K562 (cell line): ENCODE measurements around the gene RNF181. TPM values are rescaled to one million over a fixed set of nuclear protein-coding genes. Genes with fewer than 3 reads are reported as not detected.
A peak's percentile ranks its signal among the peaks of the same experiment; 100 is the strongest.

ENCODE experiments used
- BRD4 ChIP-seq: fragments of 200-600 bp; sonication (generic); IDR thresholded peaks from 2 replicates; pipeline ENCODE4 v1.6.1; 2017; ENCODE audit warnings: inconsistent platforms
- CBX2 ChIP-seq: fragments of 200-600 bp; sonication (generic); IDR thresholded peaks from one replicate; pipeline ENCODE4 v1.6.1; 2012; ENCODE audit warnings: mild to moderate bottlenecking, low read length, inconsistent platforms; ENCODE audit not compliant: insufficient read depth, poor library complexity, severe bottlenecking
- FUS ChIP-seq: fragments of 200-400 bp; formaldehyde crosslinking; optimal IDR thresholded peaks from 2 replicates; pipeline ENCODE3; 2017; ENCODE audit warnings: low read depth, low read length
- GATAD2A ChIP-seq: fragments of 450-650 bp; IDR thresholded peaks from 2 replicates; pipeline ENCODE4 v1.6.1; 2017
- HCFC1 ChIP-seq: IDR thresholded peaks from 2 replicates; pipeline ENCODE4 v1.6.1; 2012; ENCODE audit warnings: low read depth, low read length, improper control_type of control experiment
- HNRNPK ChIP-seq: fragments of 200-400 bp; formaldehyde crosslinking; IDR thresholded peaks from one replicate; pipeline ENCODE4 v1.6.1; 2018; ENCODE audit warnings: mild to moderate bottlenecking, low read depth, low read length; ENCODE audit not compliant: poor library complexity, severe bottlenecking
- JUNB ChIP-seq: fragments of 450-650 bp; formaldehyde crosslinking; conservative IDR thresholded peaks from 2 replicates; pipeline ENCODE4 v1.4.0; 2020; ENCODE audit warnings: mild to moderate bottlenecking
- KDM4B ChIP-seq, 2 experiments: fragments of 450-650 bp in 1 of 2; sonication (generic) in 1 of 2; IDR thresholded peaks; 2 replicates each; pipeline ENCODE4 v1.6.1; 2016 to 2017; ENCODE audit warnings: borderline replicate concordance in 2 of 2, antibody characterized with exemption in 1 of 2, low read depth in 1 of 2, mild to moderate bottlenecking in 1 of 2
- MEF2D ChIP-seq: conservative IDR thresholded peaks from 2 replicates; pipeline ENCODE4 v1.6.1; 2016; ENCODE audit warnings: low read depth, missing genetic modification characterization, missing compliant biosample characterization
- PTRF ChIP-seq: fragments of 450-650 bp; IDR thresholded peaks from 2 replicates; pipeline ENCODE4 v1.6.1; 2016; ENCODE audit warnings: mild to moderate bottlenecking, missing genetic modification characterization, missing compliant biosample characterization
- SAFB2 ChIP-seq: fragments of 200-400 bp; formaldehyde crosslinking; IDR thresholded peaks from 2 replicates; pipeline ENCODE4 v1.6.1; 2018; ENCODE audit warnings: borderline replicate concordance, low read length, low read depth, moderate library complexity; ENCODE audit not compliant: severe bottlenecking
- SMC3 ChIP-seq: conservative IDR thresholded peaks from 2 replicates; pipeline ENCODE4 v1.6.1; 2011; ENCODE audit warnings: low read depth, low read length, improper control_type of control experiment; ENCODE audit not compliant: insufficient read depth
- polyA plus RNA-seq, 8 experiments: library from polyadenylated mRNA; depleted of rRNA in 4 of 8; stranded (reverse) in 5 of 8; unstranded in 3 of 8; fragments of >200 nt; fragmentation: Nextera tagmentation in 2 of 8; fragmentation: Illumina TruSeq in 1 of 8; extraction: Ambion mirVana in 2 of 8; extraction: Trizol in 1 of 8; gene quantifications; 2 replicates each; pipeline versions ENCODE4 v1.2.1 to v1.2.3, GENCODE V29; 2011 to 2014; ENCODE audit warnings: inconsistent platforms in 1 of 8, missing spikeins in 1 of 8
- total RNA-seq, 7 experiments: library from RNA; depleted of rRNA in 6 of 7; stranded (reverse); fragments of >200 nt in 6 of 7; fragmentation: Illumina TruSeq in 2 of 7; extraction: Trizol in 2 of 7; gene quantifications; 2 replicates each; pipeline versions ENCODE4 v1.2.1 to v1.2.3, GENCODE V29; 2011 to 2021; ENCODE audit warnings: low replicate concordance in 1 of 7
- TF ChIP-seq, protein P1 (sequence below), 3 experiments: fragments of 200-800 bp in 1 of 3; fragments of 250-450 bp in 1 of 3; fragments of 450-650 bp in 1 of 3; sonication (Bioruptor Pico) in 1 of 3; sonication (Bioruptor generic) in 1 of 3; formaldehyde crosslinking in 1 of 3; IDR thresholded peaks; 2 replicates each; pipeline versions ENCODE4 v1.6.1 to v1.8.0; 2016 to 2022; ENCODE audit warnings: mild to moderate bottlenecking in 2 of 3, missing genetic modification characterization in 2 of 3, missing compliant biosample characterization in 1 of 3, moderate library complexity in 1 of 3
- TF ChIP-seq, protein P2 (sequence below): fragments of 250-450 bp; sonication (Bioruptor Pico); IDR thresholded peaks from 2 replicates; pipeline ENCODE4 v1.4.0; 2020; ENCODE audit warnings: borderline replicate concordance
- TF ChIP-seq, protein P3 (sequence below): fragments of 450-650 bp; conservative IDR thresholded peaks from 2 replicates; pipeline ENCODE4 v1.6.1; 2016; ENCODE audit warnings: missing genetic modification characterization, low read depth, mild to moderate bottlenecking, missing compliant biosample characterization, moderate library complexity
- TF ChIP-seq, protein P4 (sequence below): IDR thresholded peaks from 3 replicates; pipeline ENCODE4 v1.6.1; 2011; ENCODE audit warnings: borderline replicate concordance, mild to moderate bottlenecking, moderate library complexity; ENCODE audit not compliant: insufficient read length; ENCODE audit errors: extremely low read depth

Gene RNF181
- total and polyA plus RNA-seq, 9 of the 15 experiments (the other 6 are each of a cell fraction or from before 2014, with no cell fraction given) = 139 to 492 (median 253) TPM

DNA sequence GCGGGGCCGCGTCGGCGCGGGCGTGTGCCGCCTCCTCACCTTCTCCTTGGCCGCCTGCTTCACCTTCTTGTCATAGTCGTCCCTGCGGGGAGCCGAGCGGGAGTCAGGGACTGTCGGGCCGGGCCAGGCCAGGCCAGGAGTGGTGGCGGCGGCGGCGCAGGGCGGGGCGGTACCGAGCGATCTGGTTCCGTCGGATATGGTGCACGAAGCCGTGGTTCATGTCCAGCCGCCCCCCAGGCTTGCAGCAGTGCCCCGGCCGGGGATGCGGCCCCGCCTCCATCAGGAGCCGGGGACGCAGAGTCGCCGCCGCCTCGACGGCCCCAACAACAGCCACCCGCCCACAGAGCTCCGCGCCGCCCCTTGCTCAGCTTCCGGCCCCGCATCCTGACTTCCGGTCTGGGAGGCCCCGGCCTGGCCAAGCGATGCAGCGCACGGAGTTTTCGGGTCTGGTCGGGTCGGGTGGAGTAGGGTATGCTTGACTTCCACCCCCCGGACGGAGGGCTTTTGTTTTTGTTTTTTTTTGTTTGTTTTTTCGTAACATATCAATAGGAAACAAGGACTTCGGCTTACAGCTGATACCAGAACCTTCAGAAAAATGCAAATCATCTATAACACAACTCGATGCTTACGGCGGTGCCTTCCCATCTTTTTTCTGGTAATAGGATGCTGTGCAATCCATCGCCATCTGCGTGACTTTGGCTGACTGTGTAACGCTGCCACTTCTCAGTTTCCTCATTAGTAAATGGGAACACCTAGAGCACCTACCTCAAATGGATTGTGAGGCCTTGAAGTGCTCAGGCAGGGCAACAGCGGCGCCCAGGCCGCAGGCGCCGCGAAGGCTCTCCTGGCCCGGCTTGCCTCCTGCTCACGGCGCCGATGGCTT lies 16.4 kb downstream of the RNF181 start, which contains the start of gene C2orf68 (continued):
- TF ChIP-seq, protein P1, sequence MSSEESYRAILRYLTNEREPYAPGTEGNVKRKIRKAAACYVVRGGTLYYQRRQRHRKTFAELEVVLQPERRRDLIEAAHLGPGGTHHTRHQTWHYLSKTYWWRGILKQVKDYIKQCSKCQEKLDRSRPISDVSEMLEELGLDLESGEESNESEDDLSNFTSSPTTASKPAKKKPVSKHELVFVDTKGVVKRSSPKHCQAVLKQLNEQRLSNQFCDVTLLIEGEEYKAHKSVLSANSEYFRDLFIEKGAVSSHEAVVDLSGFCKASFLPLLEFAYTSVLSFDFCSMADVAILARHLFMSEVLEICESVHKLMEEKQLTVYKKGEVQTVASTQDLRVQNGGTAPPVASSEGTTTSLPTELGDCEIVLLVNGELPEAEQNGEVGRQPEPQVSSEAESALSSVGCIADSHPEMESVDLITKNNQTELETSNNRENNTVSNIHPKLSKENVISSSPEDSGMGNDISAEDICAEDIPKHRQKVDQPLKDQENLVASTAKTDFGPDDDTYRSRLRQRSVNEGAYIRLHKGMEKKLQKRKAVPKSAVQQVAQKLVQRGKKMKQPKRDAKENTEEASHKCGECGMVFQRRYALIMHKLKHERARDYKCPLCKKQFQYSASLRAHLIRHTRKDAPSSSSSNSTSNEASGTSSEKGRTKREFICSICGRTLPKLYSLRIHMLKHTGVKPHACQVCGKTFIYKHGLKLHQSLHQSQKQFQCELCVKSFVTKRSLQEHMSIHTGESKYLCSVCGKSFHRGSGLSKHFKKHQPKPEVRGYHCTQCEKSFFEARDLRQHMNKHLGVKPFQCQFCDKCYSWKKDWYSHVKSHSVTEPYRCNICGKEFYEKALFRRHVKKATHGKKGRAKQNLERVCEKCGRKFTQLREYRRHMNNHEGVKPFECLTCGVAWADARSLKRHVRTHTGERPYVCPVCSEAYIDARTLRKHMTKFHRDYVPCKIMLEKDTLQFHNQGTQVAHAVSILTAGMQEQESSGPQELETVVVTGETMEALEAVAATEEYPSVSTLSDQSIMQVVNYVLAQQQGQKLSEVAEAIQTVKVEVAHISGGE (CRISPR knock-in tag; IDR thresholded peaks at IDR 0.05) = peak in 1 of 3 experiments; percentile 85; a peak in 3 of 6 replicates
- TF ChIP-seq JUNB (CRISPR knock-in tag) (no peak), HCFC1 (peak; percentile 54), HNRNPK (no peak), PTRF (tag) (no peak), KDM4B (IDR thresholded peaks at IDR 0.05; ENCODE audit: borderline replicate concordance in 2 of 2, low read depth in 1 of 2) (peak in 1 of 2 experiments; percentile 89; a peak in 1 of 4 replicates), FUS (peak; percentile 24), BRD4 (peak; percentile 96), GATAD2A (0 out of 2 replicates have a peak, but pooled peaks have one; percentile 12), SMC3 (0 out of 2 replicates have a peak, but pooled peaks have one; percentile 2), CBX2 (no peak), SAFB2 (no peak), MEF2D (tag) (peak; percentile 49; the same call in 1 of the 2 replicates)
- TF ChIP-seq, protein P2, sequence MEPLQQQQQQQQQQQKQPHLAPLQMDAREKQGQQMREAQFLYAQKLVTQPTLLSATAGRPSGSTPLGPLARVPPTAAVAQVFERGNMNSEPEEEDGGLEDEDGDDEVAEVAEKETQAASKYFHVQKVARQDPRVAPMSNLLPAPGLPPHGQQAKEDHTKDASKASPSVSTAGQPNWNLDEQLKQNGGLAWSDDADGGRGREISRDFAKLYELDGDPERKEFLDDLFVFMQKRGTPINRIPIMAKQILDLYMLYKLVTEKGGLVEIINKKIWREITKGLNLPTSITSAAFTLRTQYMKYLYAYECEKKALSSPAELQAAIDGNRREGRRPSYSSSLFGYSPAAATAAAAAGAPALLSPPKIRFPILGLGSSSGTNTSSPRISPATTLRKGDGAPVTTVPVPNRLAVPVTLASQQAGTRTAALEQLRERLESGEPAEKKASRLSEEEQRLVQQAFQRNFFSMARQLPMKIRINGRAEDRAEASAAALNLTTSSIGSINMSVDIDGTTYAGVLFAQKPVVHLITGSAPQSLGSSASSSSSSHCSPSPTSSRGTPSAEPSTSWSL (CRISPR knock-in tag) = no peak
- TF ChIP-seq, protein P3, sequence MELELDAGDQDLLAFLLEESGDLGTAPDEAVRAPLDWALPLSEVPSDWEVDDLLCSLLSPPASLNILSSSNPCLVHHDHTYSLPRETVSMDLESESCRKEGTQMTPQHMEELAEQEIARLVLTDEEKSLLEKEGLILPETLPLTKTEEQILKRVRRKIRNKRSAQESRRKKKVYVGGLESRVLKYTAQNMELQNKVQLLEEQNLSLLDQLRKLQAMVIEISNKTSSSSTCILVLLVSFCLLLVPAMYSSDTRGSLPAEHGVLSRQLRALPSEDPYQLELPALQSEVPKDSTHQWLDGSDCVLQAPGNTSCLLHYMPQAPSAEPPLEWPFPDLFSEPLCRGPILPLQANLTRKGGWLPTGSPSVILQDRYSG = no peak
- TF ChIP-seq, protein P4, sequence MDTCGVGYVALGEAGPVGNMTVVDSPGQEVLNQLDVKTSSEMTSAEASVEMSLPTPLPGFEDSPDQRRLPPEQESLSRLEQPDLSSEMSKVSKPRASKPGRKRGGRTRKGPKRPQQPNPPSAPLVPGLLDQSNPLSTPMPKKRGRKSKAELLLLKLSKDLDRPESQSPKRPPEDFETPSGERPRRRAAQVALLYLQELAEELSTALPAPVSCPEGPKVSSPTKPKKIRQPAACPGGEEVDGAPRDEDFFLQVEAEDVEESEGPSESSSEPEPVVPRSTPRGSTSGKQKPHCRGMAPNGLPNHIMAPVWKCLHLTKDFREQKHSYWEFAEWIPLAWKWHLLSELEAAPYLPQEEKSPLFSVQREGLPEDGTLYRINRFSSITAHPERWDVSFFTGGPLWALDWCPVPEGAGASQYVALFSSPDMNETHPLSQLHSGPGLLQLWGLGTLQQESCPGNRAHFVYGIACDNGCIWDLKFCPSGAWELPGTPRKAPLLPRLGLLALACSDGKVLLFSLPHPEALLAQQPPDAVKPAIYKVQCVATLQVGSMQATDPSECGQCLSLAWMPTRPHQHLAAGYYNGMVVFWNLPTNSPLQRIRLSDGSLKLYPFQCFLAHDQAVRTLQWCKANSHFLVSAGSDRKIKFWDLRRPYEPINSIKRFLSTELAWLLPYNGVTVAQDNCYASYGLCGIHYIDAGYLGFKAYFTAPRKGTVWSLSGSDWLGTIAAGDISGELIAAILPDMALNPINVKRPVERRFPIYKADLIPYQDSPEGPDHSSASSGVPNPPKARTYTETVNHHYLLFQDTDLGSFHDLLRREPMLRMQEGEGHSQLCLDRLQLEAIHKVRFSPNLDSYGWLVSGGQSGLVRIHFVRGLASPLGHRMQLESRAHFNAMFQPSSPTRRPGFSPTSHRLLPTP = no peak
